Kidney epithelial cell (primary cell): Measurements from ENCODE around the gene MOCS1. TPM values are rescaled to one million over a fixed set of nuclear protein-coding genes. Genes with fewer than 3 reads are reported as not detected.

Experiments
- DNase-seq: peaks from one replicate; pipeline ENCODE4 v3.0.0-alpha.2; 2010; ENCODE audit warnings: low read depth
- H3K27me3 ChIP-seq: 2 replicates; pipeline ENCODE4 v1.6.0; 2011; ENCODE audit warnings: low read length; ENCODE audit not compliant: control insufficient read depth, insufficient read depth
- H3K36me3 ChIP-seq: 2 replicates; pipeline ENCODE4 v1.5.1; 2011; ENCODE audit warnings: low read length; ENCODE audit not compliant: control insufficient read depth, insufficient read depth
- H3K4me3 ChIP-seq: 2 replicates; pipeline ENCODE4 v1.5.1; 2011; ENCODE audit warnings: low read depth, mild to moderate bottlenecking, control low read depth, low read length
- CTCF ChIP-seq: IDR thresholded peaks from 2 replicates; pipeline ENCODE4 v1.5.1; 2011; ENCODE audit warnings: mild to moderate bottlenecking, moderate library complexity, low read length, control low read depth, inconsistent platforms; ENCODE audit not compliant: insufficient read depth, poor library complexity, severe bottlenecking
- total RNA-seq: library from RNA; depleted of rRNA; stranded (reverse); fragments of >200 nt; gene quantifications from 2 replicates; pipeline ENCODE4 v1.2.3, GENCODE V29; 2015

Gene MOCS1
- 12.9 and 15.0 TPM in 2 replicates for total RNA-seq

GRCh38 chr6:39934131-39934757 lies at the start of gene MOCS1:
MOCS1 (minus strand) TSS chr6:39934462; CDS start chr6:39934417, 45 bp downstream.
- no peak for TF ChIP-seq CTCF
- no peak for DNase-seq
- Histone ChIP-seq H3K27me3 (peaks cover 2% of the 10 kb centered on the region), H3K4me3 (peak within 1 kb of the TSS; percentile 79), H3K36me3 (no peaks in the 10 kb centered on the region)

GRCh38 chr6:39984051-39984450 lies 49.8 kb upstream of the MOCS1 start:
- DNase-seq, result no peak
- no peak for TF ChIP-seq CTCF
- Histone ChIP-seq H3K4me3 (no peak overlapping the region), H3K27me3 (no peaks in the 10 kb centered on the region), H3K36me3 (no peaks in the 10 kb centered on the region)

GRCh38 chr6:39983193-39983592 lies 48.9 kb upstream of the MOCS1 start:
- no peaks in the 10 kb centered on the region for H3K36me3 ChIP-seq
- H3K27me3 ChIP-seq, result no peaks in the 10 kb centered on the region
- DNase-seq, result no peak
- no peak for TF ChIP-seq CTCF
- H3K4me3 ChIP-seq, result no peak overlapping the region

DNA sequence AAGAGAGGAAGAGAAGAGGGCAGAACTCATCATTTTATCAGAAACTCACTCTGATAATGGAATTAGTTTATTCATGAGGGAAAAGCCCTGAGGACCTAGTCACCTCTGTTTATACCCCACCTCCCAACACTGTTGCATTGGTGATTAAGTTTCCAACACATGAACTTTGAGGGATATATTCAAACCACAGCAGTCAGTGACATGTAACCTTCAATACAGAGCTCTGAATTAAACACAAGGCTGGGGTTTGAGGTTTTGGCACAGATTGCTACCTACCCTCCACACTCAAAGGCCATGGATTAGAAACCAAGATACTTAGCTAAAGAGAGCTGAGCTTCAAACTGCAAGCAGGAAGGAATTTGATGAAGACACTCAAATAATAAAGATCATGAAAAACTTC lies 48.5 kb upstream of the MOCS1 start:
- TF ChIP-seq CTCF, result no peak
- no peak for DNase-seq

DNA sequence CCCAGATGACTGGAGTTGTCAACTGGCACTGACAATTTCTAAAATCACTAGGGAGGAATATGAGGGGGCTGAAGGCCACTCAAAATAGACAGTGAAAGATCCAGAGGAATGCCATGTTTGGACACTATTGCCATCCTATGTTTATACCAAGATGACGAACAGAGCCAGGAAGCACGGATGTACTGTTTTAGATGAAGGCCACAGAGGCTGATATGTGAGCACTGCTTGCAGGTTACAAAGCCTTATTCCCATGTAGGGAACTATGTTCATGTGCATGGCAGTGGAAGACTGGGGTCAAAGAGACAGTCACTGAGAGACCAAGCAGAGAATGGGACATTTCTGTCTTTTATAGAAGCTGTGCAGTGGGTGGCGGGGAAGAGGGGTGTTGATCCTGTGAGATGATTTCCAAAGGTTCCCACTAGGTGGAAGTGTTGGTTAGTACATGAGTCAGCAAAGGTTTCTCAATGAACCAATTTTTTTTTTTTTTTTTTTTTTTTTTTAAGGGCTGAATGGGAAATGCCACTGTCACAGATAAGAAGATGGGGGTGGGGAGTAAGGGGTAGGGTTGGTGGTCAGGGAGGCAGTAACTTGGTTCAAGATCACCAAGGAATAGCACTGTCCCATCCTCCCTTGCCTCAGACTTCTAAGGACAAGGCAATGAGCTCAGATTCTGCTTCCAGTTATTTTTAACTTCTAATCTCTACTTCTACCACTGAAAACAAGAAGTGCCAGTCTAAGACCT lies 46.7 kb upstream of the MOCS1 start:
- H3K27me3 ChIP-seq, result no peaks in the 10 kb centered on the region
- no peak for DNase-seq
- H3K4me3 ChIP-seq, result no peak overlapping the region
- peak; percentile 68 for TF ChIP-seq CTCF
- H3K36me3 ChIP-seq, result no peaks in the 10 kb centered on the region

More for the DNA sequence above, 48.5 kb upstream of the MOCS1 start:
- Histone ChIP-seq H3K36me3 (no peaks in the 10 kb centered on the region), H3K4me3 (no peak overlapping the region), H3K27me3 (no peaks in the 10 kb centered on the region)
